ENCODE results near the gene EBI3. TPM values are rescaled to one million over a fixed set of nuclear protein-coding genes. Genes with fewer than 3 reads are reported as not detected.
A peak's percentile ranks its signal among the peaks of the same experiment; 100 is the strongest.

EBI3 gene
- under 1 TPM; 0.53 to 0.92 TPM for polyA plus RNA-seq

GRCh38 chr19:4229179-4229931 is at the start of gene EBI3:
Gene EBI3 (plus strand): TSS chr19:4229523. CDS start chr19:4229551, 28 bp downstream.
- H3K27me3 ChIP-seq (ENCODE audit: control insufficient read depth in 1 of 2, insufficient read depth in 2 of 2, low read length in 2 of 2): no peaks in the 10 kb centered on the region
- WGBS, 2 donors: 14 to 15% methylated on average over 19 of the region's 19 CpGs
- no peaks in the 10 kb centered on the region for H3K36me3 ChIP-seq (ENCODE audit: control insufficient read depth in 2 of 2, insufficient read depth in 2 of 2, low read length in 1 of 2)
- H3K4me3 ChIP-seq (ENCODE audit: low read depth in 1 of 2, low read length in 2 of 2): no peak within 1 kb of the TSS
- H3K27ac ChIP-seq (ENCODE audit: low read depth in 2 of 2, low read length in 1 of 2): no peak within 1 kb of the TSS
- no peaks in the 10 kb centered on the region for H3K9me3 ChIP-seq (ENCODE audit: control insufficient read depth in 2 of 2, insufficient read depth in 1 of 2, low read depth in 1 of 2, low read length in 1 of 2)
- no peaks in the 10 kb centered on the region for H3K4me1 ChIP-seq (ENCODE audit: control insufficient read depth in 2 of 2, insufficient read depth in 2 of 2, low read length in 1 of 2)

DNA sequence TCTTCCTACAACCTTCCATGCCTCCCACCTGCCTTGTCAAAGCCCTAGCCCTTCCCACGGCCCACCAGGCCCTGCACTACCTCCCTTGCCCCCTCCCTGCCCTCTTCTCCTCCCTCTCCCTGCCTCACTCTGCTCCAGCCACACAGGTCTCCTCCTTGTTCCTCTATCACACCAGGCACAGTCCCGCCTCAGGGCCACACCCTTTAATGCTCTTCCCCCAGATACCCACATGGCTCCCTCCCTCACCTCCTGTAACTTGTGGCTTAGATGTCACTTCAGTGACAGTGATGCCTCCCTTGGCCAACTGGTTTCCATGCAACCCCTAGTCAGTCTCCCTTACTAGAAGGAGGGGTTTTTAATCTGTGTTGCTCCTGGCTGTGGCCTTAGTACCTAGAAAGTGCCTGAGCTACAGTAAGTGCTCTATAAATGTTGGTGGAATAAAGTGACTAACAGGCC is 48.2 kb upstream of the EBI3 start:
- Histone ChIP-seq H3K4me3 (ENCODE audit: low read depth in 1 of 2, low read length in 2 of 2) (no peak overlapping the region), H3K4me1 (ENCODE audit: control insufficient read depth in 2 of 2, insufficient read depth in 2 of 2, low read length in 1 of 2) (peaks cover 0 to 15% of the 10 kb centered on the region in 2 donors), H3K27ac (ENCODE audit: low read depth in 2 of 2, low read length in 1 of 2) (peak overlapping the region; percentile 35 to 56), H3K9me3 (ENCODE audit: control insufficient read depth in 2 of 2, insufficient read depth in 1 of 2, low read depth in 1 of 2, low read length in 1 of 2) (no peaks in the 10 kb centered on the region), H3K36me3 (ENCODE audit: control insufficient read depth in 2 of 2, insufficient read depth in 2 of 2, low read length in 1 of 2) (peaks cover 0 to 11% of the 10 kb centered on the region in 2 donors), H3K27me3 (ENCODE audit: control insufficient read depth in 1 of 2, insufficient read depth in 2 of 2, low read length in 2 of 2) (no peaks in the 10 kb centered on the region)
- 41 to 53% methylated on average over 2 of the region's 2 CpGs for WGBS, 2 donors

GRCh38 chr19:4182084-4182810 is 47.1 kb upstream of the EBI3 start, which contains the start of the genes ANKRD24 and SIRT6:
Gene ANKRD24 (plus strand): TSS chr19:4182689. CDS start chr19:4186426, 3,737 bp downstream.
Gene SIRT6 (minus strand): TSS chr19:4182563. CDS start chr19:4182539, 24 bp downstream.
- Histone ChIP-seq H3K27ac (ENCODE audit: low read depth in 2 of 2, low read length in 1 of 2) (peak within 1 kb of the TSS; percentile 71 to 86), H3K4me1 (ENCODE audit: control insufficient read depth in 2 of 2, insufficient read depth in 2 of 2, low read length in 1 of 2) (peaks cover 0 to 15% of the 10 kb centered on the region in 2 donors), H3K27me3 (ENCODE audit: control insufficient read depth in 1 of 2, insufficient read depth in 2 of 2, low read length in 2 of 2) (no peaks in the 10 kb centered on the region), H3K36me3 (ENCODE audit: control insufficient read depth in 2 of 2, insufficient read depth in 2 of 2, low read length in 1 of 2) (peaks cover 0 to 9% of the 10 kb centered on the region in 2 donors), H3K4me3 (ENCODE audit: low read depth in 1 of 2, low read length in 2 of 2) (peak within 1 kb of the TSS; percentile 80 to 89), H3K9me3 (ENCODE audit: control insufficient read depth in 2 of 2, insufficient read depth in 1 of 2, low read depth in 1 of 2, low read length in 1 of 2) (no peaks in the 10 kb centered on the region)
- WGBS, 2 donors: 0 to 1% methylated on average over 58 of the region's 58 CpGs

DNA sequence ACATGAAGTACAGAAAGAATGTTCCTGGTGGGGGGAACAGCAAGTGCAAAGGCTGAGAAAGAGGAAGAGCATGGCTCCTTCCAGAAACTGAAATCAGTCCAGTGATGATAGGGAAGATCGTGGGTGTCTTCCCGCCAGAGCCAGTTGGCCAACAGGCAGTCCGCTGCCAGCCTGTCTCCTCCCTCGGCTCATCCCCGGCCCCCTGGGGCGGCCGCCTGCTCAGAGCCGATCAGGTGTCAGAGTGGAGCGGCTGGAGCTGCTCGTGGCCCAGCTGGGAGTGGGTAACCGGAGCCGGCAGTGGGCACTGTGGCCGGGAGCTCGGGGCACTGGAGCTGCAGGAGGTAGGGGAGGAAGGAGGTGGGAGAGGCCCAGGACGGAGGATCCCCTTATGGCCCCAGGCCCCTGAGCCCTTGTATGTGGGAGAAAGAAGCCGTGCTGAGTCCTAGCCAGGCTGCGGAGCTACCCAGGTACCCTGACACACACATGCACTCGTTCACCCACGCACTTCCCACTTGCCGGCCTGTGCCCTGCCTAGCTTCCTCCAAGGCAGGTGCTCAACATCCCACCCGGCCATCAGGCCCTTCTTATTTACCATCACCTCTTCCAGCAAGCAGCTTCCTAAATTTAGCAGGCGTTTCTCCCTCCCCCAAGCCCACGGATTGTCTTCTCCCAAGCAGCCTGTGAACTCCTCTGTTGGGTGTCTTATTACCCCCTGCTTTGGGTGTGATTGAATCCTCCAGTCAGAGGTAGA is 45.2 kb upstream of the EBI3 start:
- Histone ChIP-seq H3K27ac (ENCODE audit: low read depth in 2 of 2, low read length in 1 of 2) (no peak overlapping the region), H3K4me1 (ENCODE audit: control insufficient read depth in 2 of 2, insufficient read depth in 2 of 2, low read length in 1 of 2) (peaks cover 0 to 15% of the 10 kb centered on the region in 2 donors), H3K4me3 (ENCODE audit: low read depth in 1 of 2, low read length in 2 of 2) (no peak overlapping the region), H3K9me3 (ENCODE audit: control insufficient read depth in 2 of 2, insufficient read depth in 1 of 2, low read depth in 1 of 2, low read length in 1 of 2) (no peaks in the 10 kb centered on the region), H3K36me3 (ENCODE audit: control insufficient read depth in 2 of 2, insufficient read depth in 2 of 2, low read length in 1 of 2) (peaks cover 0 to 6% of the 10 kb centered on the region in 2 donors), H3K27me3 (ENCODE audit: control insufficient read depth in 1 of 2, insufficient read depth in 2 of 2, low read length in 2 of 2) (no peaks in the 10 kb centered on the region)
- WGBS, 2 donors: 35 to 45% methylated on average over 21 to 23 of the region's 23 CpGs

DNA sequence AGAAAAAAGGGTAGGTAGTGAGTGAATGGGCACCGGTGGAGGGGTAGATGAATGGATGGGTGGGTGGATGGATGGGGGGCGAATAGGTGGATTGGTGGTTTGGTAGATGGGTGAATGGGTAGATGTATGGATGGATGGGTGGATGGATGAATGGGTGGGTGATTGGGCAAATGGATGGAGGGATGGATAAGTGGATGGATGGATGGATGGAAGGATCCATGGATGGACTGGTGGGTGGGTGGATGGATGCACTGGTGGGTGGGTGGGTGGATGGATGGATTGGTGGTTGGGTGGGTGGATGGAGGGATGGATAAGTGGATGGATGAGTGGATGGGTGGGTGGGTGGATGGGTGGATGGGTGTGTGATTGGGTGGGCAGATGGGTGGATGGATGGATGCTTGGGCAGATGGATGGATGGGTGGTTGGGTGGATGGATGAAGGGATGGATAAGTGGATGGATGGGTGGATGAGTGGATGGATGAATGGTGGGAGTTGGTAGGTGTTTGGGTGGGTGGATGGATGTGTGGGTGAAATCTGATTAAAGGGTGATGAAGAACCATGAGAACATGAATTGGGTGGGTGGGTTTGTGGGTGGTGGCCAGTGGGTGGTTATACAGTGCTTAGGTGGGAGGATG is 44.5 kb upstream of the EBI3 start:
- 89 to 91% methylated on average over 2 of the region's 2 CpGs for WGBS, 2 donors
- no peaks in the 10 kb centered on the region for H3K27me3 ChIP-seq (ENCODE audit: control insufficient read depth in 1 of 2, insufficient read depth in 2 of 2, low read length in 2 of 2)
- peaks cover 0 to 15% of the 10 kb centered on the region in 2 donors for H3K4me1 ChIP-seq (ENCODE audit: control insufficient read depth in 2 of 2, insufficient read depth in 2 of 2, low read length in 1 of 2)
- no peaks in the 10 kb centered on the region for H3K9me3 ChIP-seq (ENCODE audit: control insufficient read depth in 2 of 2, insufficient read depth in 1 of 2, low read depth in 1 of 2, low read length in 1 of 2)
- H3K4me3 ChIP-seq (ENCODE audit: low read depth in 1 of 2, low read length in 2 of 2): no peak overlapping the region
- peaks cover 0 to under 1% of the 10 kb centered on the region in 2 donors for H3K36me3 ChIP-seq (ENCODE audit: control insufficient read depth in 2 of 2, insufficient read depth in 2 of 2, low read length in 1 of 2)
- no peak overlapping the region for H3K27ac ChIP-seq (ENCODE audit: low read depth in 2 of 2, low read length in 1 of 2)

- H3K27me3 ChIP-seq (ENCODE audit: control insufficient read depth in 1 of 2, insufficient read depth in 2 of 2, low read length in 2 of 2): no peaks in the 10 kb centered on the region
- 68% methylated on average over 9 of the region's 9 CpGs for WGBS, 2 donors
- H3K36me3 ChIP-seq (ENCODE audit: control insufficient read depth in 2 of 2, insufficient read depth in 2 of 2, low read length in 1 of 2): no peaks in the 10 kb centered on the region
- no peaks in the 10 kb centered on the region for H3K9me3 ChIP-seq (ENCODE audit: control insufficient read depth in 2 of 2, insufficient read depth in 1 of 2, low read depth in 1 of 2, low read length in 1 of 2)
- no peak overlapping the region for H3K4me3 ChIP-seq (ENCODE audit: low read depth in 1 of 2, low read length in 2 of 2)
- no peak overlapping the region for H3K27ac ChIP-seq (ENCODE audit: low read depth in 2 of 2, low read length in 1 of 2)
- peaks cover 0 to 12% of the 10 kb centered on the region in 2 donors for H3K4me1 ChIP-seq (ENCODE audit: control insufficient read depth in 2 of 2, insufficient read depth in 2 of 2, low read length in 1 of 2)
Observed at GRCh38 chr19:4185413-4186086, 43.8 kb upstream of the EBI3 start.

DNA sequence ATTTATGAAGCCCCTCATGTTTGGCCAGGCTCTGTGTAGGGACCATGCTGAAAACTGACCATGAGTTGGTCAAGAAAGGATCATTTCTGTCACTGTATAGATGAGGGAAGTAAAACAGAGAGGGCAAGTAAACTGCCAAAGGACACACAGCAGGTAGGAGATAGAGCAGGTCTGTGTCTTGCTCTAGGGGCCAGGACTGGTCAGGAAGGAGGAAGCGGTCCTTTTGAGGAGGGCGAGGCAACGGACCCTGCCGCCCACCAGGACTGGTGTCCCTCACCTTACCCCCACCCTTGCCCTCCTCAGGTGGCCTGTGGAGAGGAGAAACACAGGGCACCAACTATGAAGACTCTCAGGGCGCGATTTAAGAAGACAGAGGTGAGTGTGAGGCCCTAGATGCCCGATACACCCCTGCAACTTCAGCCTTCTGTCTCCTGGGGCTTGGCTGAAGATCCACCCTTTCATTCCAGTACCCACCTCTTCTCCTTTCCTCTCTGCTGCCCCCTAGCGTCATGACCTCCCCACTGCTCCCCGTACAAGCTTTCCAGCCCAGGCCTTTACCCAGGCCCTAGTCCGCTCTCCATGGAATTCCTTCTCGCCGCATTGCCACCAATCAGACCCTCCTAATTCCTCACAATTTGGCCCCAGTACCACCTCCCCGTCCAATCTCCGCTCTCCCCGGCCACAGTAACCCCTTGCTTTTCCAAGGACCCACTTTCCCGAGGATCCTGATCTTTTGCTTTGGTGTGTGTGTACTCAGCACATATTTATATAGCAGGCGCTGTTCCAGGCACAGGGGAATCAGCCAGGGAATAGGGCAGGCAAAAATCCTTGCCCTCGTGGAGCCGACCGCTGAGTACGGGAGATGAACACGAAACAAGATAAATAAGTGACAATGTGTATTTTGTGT is 43.0 kb upstream of the EBI3 start:
- Histone ChIP-seq H3K27me3 (ENCODE audit: control insufficient read depth in 1 of 2, insufficient read depth in 2 of 2, low read length in 2 of 2) (no peaks in the 10 kb centered on the region), H3K36me3 (ENCODE audit: control insufficient read depth in 2 of 2, insufficient read depth in 2 of 2, low read length in 1 of 2) (no peaks in the 10 kb centered on the region), H3K4me1 (ENCODE audit: control insufficient read depth in 2 of 2, insufficient read depth in 2 of 2, low read length in 1 of 2) (peaks cover 0 to 6% of the 10 kb centered on the region in 2 donors), H3K27ac (ENCODE audit: low read depth in 2 of 2, low read length in 1 of 2) (no peak overlapping the region), H3K9me3 (ENCODE audit: control insufficient read depth in 2 of 2, insufficient read depth in 1 of 2, low read depth in 1 of 2, low read length in 1 of 2) (no peaks in the 10 kb centered on the region), H3K4me3 (ENCODE audit: low read depth in 1 of 2, low read length in 2 of 2) (no peak overlapping the region)
- WGBS, 2 donors: 32% methylated on average over 22 of the region's 22 CpGs

Measured in esophagus (tissue), 2 donors.